HEK293T (cell line): Measurements from ENCODE around the gene SALL2.
A peak's percentile ranks its signal among the peaks of the same experiment; 100 is the strongest.

Experiments used
- CTCF ChIA-PET: fragments of 350-600 bp; formaldehyde crosslinking; extraction: SDS; loops from one replicate; lab custom pipeline; 2021; ENCODE audit warnings: antibody characterized with exemption, inconsistent platforms; lab: Yijun Ruan, JAX
- POLR2A ChIA-PET: fragments of 350-600 bp; formaldehyde crosslinking; extraction: SDS; loops from one replicate; lab custom pipeline; 2020; ENCODE audit warnings: antibody characterized with exemption, inconsistent platforms; lab: Yijun Ruan, JAX
- DNase-seq: peaks from one replicate; pipeline ENCODE4 v3.0.0; 2012; ENCODE audit warnings: mixed read lengths; ENCODE audit errors: extremely low spot score
- ARNT ChIP-seq: fragments of 450-650 bp; IDR thresholded peaks from 2 replicates; pipeline ENCODE4 v1.6.1; 2017; ENCODE audit warnings: mild to moderate bottlenecking
- BHLHE40 ChIP-seq: fragments of 450-650 bp; IDR thresholded peaks from 2 replicates; pipeline ENCODE4 v1.6.1; 2016; ENCODE audit warnings: mild to moderate bottlenecking, moderate library complexity, borderline replicate concordance
- CTBP1 ChIP-seq: fragments of 450-650 bp; IDR thresholded peaks from 2 replicates; pipeline ENCODE4 v1.6.1; 2016; ENCODE audit warnings: borderline replicate concordance
- ELF4 ChIP-seq: fragments of 450-650 bp; IDR thresholded peaks from 2 replicates; pipeline ENCODE4 v1.6.1; 2017; ENCODE audit warnings: antibody characterized with exemption
- FOXA1 ChIP-seq: fragments of 450-650 bp; IDR thresholded peaks from 2 replicates; pipeline ENCODE4 v1.6.1; 2016; ENCODE audit warnings: mild to moderate bottlenecking
- FOXK2 ChIP-seq: fragments of 450-650 bp; IDR thresholded peaks from 2 replicates; pipeline ENCODE4 v1.6.1; 2016; ENCODE audit warnings: mild to moderate bottlenecking
- FOXM1 ChIP-seq: fragments of 450-650 bp; IDR thresholded peaks from 2 replicates; pipeline ENCODE4 v1.6.1; 2017; ENCODE audit warnings: mild to moderate bottlenecking, borderline replicate concordance
- HDGF ChIP-seq: fragments of 450-650 bp; IDR thresholded peaks from 2 replicates; pipeline ENCODE4 v1.6.1; 2017; ENCODE audit warnings: antibody characterized with exemption, borderline replicate concordance
- L3MBTL2 ChIP-seq: fragments of 450-650 bp; conservative IDR thresholded peaks from 2 replicates; pipeline ENCODE4 v1.6.1; 2016; ENCODE audit warnings: mild to moderate bottlenecking
- LEF1 ChIP-seq: fragments of 450-650 bp; IDR thresholded peaks from 2 replicates; pipeline ENCODE4 v1.6.1; 2017; ENCODE audit warnings: mild to moderate bottlenecking, borderline replicate concordance
- NFRKB ChIP-seq: fragments of 450-650 bp; IDR thresholded peaks from 2 replicates; pipeline ENCODE4 v1.6.1; 2016; ENCODE audit warnings: mild to moderate bottlenecking, moderate library complexity
- PKNOX1 ChIP-seq: fragments of 450-650 bp; IDR thresholded peaks from 2 replicates; pipeline ENCODE4 v1.6.1; 2016
- SP1 ChIP-seq: fragments of 450-650 bp; IDR thresholded peaks from 2 replicates; pipeline ENCODE4 v1.6.1; 2017
- SUZ12 ChIP-seq: fragments of 450-650 bp; IDR thresholded peaks from 2 replicates; pipeline ENCODE4 v1.6.1; 2016; ENCODE audit warnings: mild to moderate bottlenecking
- TARDBP ChIP-seq: fragments of 450-650 bp; IDR thresholded peaks from 2 replicates; pipeline ENCODE4 v1.6.1; 2016
- ZNF384 ChIP-seq: fragments of 450-650 bp; IDR thresholded peaks from 2 replicates; pipeline ENCODE4 v1.6.1; 2016

Gene SALL2

GRCh38 chr14:21526672-21527317 is 649 bp upstream of the SALL2 start:
- no peak for DNase-seq
- TF ChIP-seq PKNOX1 (no peak), NFRKB (no peak), L3MBTL2 (no peak)
- ChIA-PET CTCF (interaction anchor here (0.7 to 1.9 kb wide), 5 partner anchors 11 to 50 kb away, joined by 3 to 6 read pairs (median 3); partner anchors contain the start of genes METTL3, RAB2B and TOX4), POLR2A (interaction anchor here (0.7 to 12.6 kb wide), 19 partner anchors 8 to 886 kb away, joined by 3 to 257 read pairs (median 4); partner anchors contain the start of genes METTL3, OR10G3, RAB2B and TOX4)

GRCh38 chr14:21525571-21525961 is 580 bp downstream of the SALL2 start:
- ChIA-PET POLR2A (interaction anchor here (0.7 to 12.6 kb wide), 11 partner anchors 10 to 217 kb away, joined by 3 to 257 read pairs (median 6); partner anchors contain the start of gene METTL3), CTCF (interaction anchor here (0.5 to 1.9 kb wide), 5 partner anchors 14 to 224 kb away, joined by 3 to 6 read pairs (median 3); partner anchors contain the start of genes METTL3, RAB2B and TOX4)
- TF ChIP-seq SUZ12 = no peak
- no peak for TF ChIP-seq PKNOX1
- TF ChIP-seq FOXA1 = no peak
- no peak for TF ChIP-seq FOXM1
- no peak for TF ChIP-seq HDGF
- TF ChIP-seq ARNT = no peak
- no peak for TF ChIP-seq ELF4
- TF ChIP-seq ZNF384 = no peak
- no peak for TF ChIP-seq FOXK2
- no peak for TF ChIP-seq BHLHE40
- TF ChIP-seq NFRKB = no peak
- no peak for TF ChIP-seq LEF1
- TF ChIP-seq CTBP1 = no peak
- peak; percentile 39 for DNase-seq

GRCh38 chr14:21524575-21525490 is 1.3 kb downstream of the SALL2 start:
- POLR2A ChIA-PET = interaction anchor here (0.7 to 12.6 kb wide), 4 partner anchors 12 to 33 kb away, joined by 3 to 257 read pairs (median 20); partner anchors contain the start of gene METTL3
- TF ChIP-seq CTBP1 (no peak), FOXA1 (no peak), BHLHE40 (no peak), HDGF (no peak), TARDBP (no peak), L3MBTL2 (no peak)
- no peak for DNase-seq
- CTCF ChIA-PET = interaction anchor here (0.5 kb wide), 1 partner anchor 225 kb away, joined by 3 read pairs; no protein-coding TSS in a partner anchor

DNA sequence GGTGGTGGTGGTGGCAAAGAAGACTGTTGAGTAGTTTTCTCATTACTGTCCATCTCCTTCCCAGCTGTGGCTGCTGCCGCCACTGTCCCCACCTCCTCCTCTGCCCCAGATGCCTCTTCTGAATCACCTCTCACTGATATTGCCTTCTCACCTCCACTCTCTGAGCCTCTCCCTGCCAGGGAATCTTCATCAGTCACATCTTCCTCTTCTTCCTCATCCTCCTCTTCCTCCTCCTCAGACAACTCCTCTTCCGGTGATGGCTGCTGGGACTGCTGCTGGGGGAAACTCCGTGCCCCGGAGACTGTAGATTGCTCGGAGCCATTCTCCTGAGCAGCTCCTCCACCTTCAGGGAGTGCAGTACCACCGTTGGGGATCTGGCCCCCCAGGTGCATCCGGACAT is 2.9 kb downstream of the SALL2 start:
- ChIA-PET CTCF (no interaction called here), POLR2A (interaction anchor here (0.8 to 12.6 kb wide), 2 partner anchors 11 to 15 kb away, joined by 3 to 257 read pairs; partner anchors contain the start of gene METTL3)
- DNase-seq = no peak
- TF ChIP-seq ELF4 (no peak), NFRKB (no peak), FOXA1 (no peak), SP1 (no peak), LEF1 (no peak), TARDBP (no peak), ARNT (no peak), FOXK2 (no peak), SUZ12 (no peak), ZNF384 (no peak), HDGF (no peak), PKNOX1 (no peak), L3MBTL2 (no peak), CTBP1 (no peak)

- no peak for TF ChIP-seq HDGF
- TF ChIP-seq LEF1 = no peak
- TF ChIP-seq FOXM1 = no peak
- TF ChIP-seq SP1 = no peak
- TF ChIP-seq FOXA1 = no peak
- TF ChIP-seq NFRKB = no peak
- no peak for TF ChIP-seq SUZ12
- no peak for TF ChIP-seq TARDBP
- no peak for TF ChIP-seq CTBP1
- no peak for TF ChIP-seq L3MBTL2
- no peak for TF ChIP-seq PKNOX1
- no peak for TF ChIP-seq ARNT
- TF ChIP-seq FOXK2 = no peak
- no peak for TF ChIP-seq BHLHE40
- no peak for TF ChIP-seq ELF4
- TF ChIP-seq ZNF384 = no peak
- no peak for DNase-seq
- ChIA-PET CTCF (no interaction called here), POLR2A (interaction anchor here (12.6 kb wide), 1 partner anchor 9 kb away, joined by 257 read pairs; the partner anchor contains the start of gene METTL3)
Measured at GRCh38 chr14:21521501-21521900, 4.6 kb downstream of the SALL2 start.
